ENCODE measurements around the gene KDM4D.
A peak's percentile ranks its signal among the peaks of the same experiment; 100 is the strongest.

The KDM4D gene

GRCh38 chr11:94968334-94968958 lies 5.1 kb upstream of the KDM4D start:
- H3K9me3 ChIP-seq (ENCODE audit: insufficient read depth, low read length), result no peaks in the 10 kb centered on the region
- H2AFZ ChIP-seq (ENCODE audit: low read depth, low read length), result no peak overlapping the region
- H3K79me2 ChIP-seq (ENCODE audit: low read length), result peaks cover 17% of the 10 kb centered on the region
- H3K27ac ChIP-seq (ENCODE audit: low read length), result no peak overlapping the region
- no peak overlapping the region for H3K9ac ChIP-seq (ENCODE audit: low read length)
- H3K4me3 ChIP-seq (ENCODE audit: low read length), result no peak overlapping the region
- H3K4me2 ChIP-seq (ENCODE audit: low read length), result no peak overlapping the region
- no peaks in the 10 kb centered on the region for H3K27me3 ChIP-seq (ENCODE audit: low read depth, low read length)
- peaks cover 8% of the 10 kb centered on the region for H3K4me1 ChIP-seq (ENCODE audit: low read length)
- TF ChIP-seq EZH2phosphoT487 (IDR thresholded peaks at IDR 0.05; ENCODE audit: low read depth) (no peak), CTCF (IDR thresholded peaks at IDR 0.05; ENCODE audit: low read depth, low read length) (peak; percentile 39)
- peaks cover 30% of the 10 kb centered on the region for H3K36me3 ChIP-seq (replicated peaks; ENCODE audit: low read depth, low read length)
- H4K20me1 ChIP-seq (ENCODE audit: insufficient read depth, low read length), result no peaks in the 10 kb centered on the region

- Histone ChIP-seq H2AFZ (ENCODE audit: low read depth, low read length) (no peak overlapping the region), H3K36me3 (replicated peaks; ENCODE audit: low read depth, low read length) (peaks cover 19% of the 10 kb centered on the region), H3K4me2 (ENCODE audit: low read length) (peak overlapping the region; percentile 86), H3K9me3 (ENCODE audit: insufficient read depth, low read length) (no peaks in the 10 kb centered on the region), H4K20me1 (ENCODE audit: insufficient read depth, low read length) (no peaks in the 10 kb centered on the region), H3K4me1 (ENCODE audit: low read length) (peaks cover 8% of the 10 kb centered on the region), H3K27ac (ENCODE audit: low read length) (no peak overlapping the region), H3K9ac (ENCODE audit: low read length) (peak overlapping the region; percentile 76), H3K27me3 (ENCODE audit: low read depth, low read length) (no peaks in the 10 kb centered on the region), H3K4me3 (ENCODE audit: low read length) (peak overlapping the region; percentile 92), H3K79me2 (ENCODE audit: low read length) (peaks cover 17% of the 10 kb centered on the region)
- TF ChIP-seq CTCF (IDR thresholded peaks at IDR 0.05; ENCODE audit: low read depth, low read length), result no peak
- TF ChIP-seq EZH2phosphoT487 (IDR thresholded peaks at IDR 0.05; ENCODE audit: low read depth), result no peak
These were observed 810 bp upstream of the KDM4D start for GRCh38 chr11:94972700-94973098.

- no peaks in the 10 kb centered on the region for H3K9me3 ChIP-seq (ENCODE audit: insufficient read depth, low read length)
- H3K4me2 ChIP-seq (ENCODE audit: low read length), result peak overlapping the region; percentile 61
- H2AFZ ChIP-seq (ENCODE audit: low read depth, low read length), result peak overlapping the region; percentile 70; the same call in 1 of the 2 replicates
- TF ChIP-seq CTCF (IDR thresholded peaks at IDR 0.05; ENCODE audit: low read depth, low read length) (no peak), EZH2phosphoT487 (IDR thresholded peaks at IDR 0.05; ENCODE audit: low read depth) (no peak)
- no peaks in the 10 kb centered on the region for H4K20me1 ChIP-seq (ENCODE audit: insufficient read depth, low read length)
- peak overlapping the region; percentile 82 for H3K9ac ChIP-seq (ENCODE audit: low read length)
- peak overlapping the region; percentile 92 for H3K4me3 ChIP-seq (ENCODE audit: low read length)
- H3K4me1 ChIP-seq (ENCODE audit: low read length), result peaks cover 8% of the 10 kb centered on the region
- H3K36me3 ChIP-seq (replicated peaks; ENCODE audit: low read depth, low read length), result peaks cover 11% of the 10 kb centered on the region
- no peak overlapping the region for H3K27ac ChIP-seq (ENCODE audit: low read length)
- no peaks in the 10 kb centered on the region for H3K27me3 ChIP-seq (ENCODE audit: low read depth, low read length)
- peaks cover 17% of the 10 kb centered on the region for H3K79me2 ChIP-seq (ENCODE audit: low read length)
These were observed 669 bp downstream of the KDM4D start for GRCh38 chr11:94974178-94974577.

GRCh38 chr11:94975599-94975998 lies 2.1 kb downstream of the KDM4D start:
- no peak for TF ChIP-seq CTCF (IDR thresholded peaks at IDR 0.05; ENCODE audit: low read depth, low read length)
- TF ChIP-seq EZH2phosphoT487 (IDR thresholded peaks at IDR 0.05; ENCODE audit: low read depth), result no peak
- Histone ChIP-seq H3K4me2 (ENCODE audit: low read length) (no peak overlapping the region), H2AFZ (ENCODE audit: low read depth, low read length) (no peak overlapping the region)

More at GRCh38 chr11:94975599-94975998, 2.1 kb downstream of the KDM4D start:
- Histone ChIP-seq H3K36me3 (replicated peaks; ENCODE audit: low read depth, low read length) (peaks cover 8% of the 10 kb centered on the region), H3K9ac (ENCODE audit: low read length) (no peak overlapping the region), H3K9me3 (ENCODE audit: insufficient read depth, low read length) (no peaks in the 10 kb centered on the region), H3K79me2 (ENCODE audit: low read length) (peaks cover 17% of the 10 kb centered on the region), H3K4me1 (ENCODE audit: low read length) (peaks cover 8% of the 10 kb centered on the region), H3K27me3 (ENCODE audit: low read depth, low read length) (no peaks in the 10 kb centered on the region), H3K4me3 (ENCODE audit: low read length) (no peak overlapping the region), H4K20me1 (ENCODE audit: insufficient read depth, low read length) (no peaks in the 10 kb centered on the region), H3K27ac (ENCODE audit: low read length) (no peak overlapping the region)
